Neuron (in vitro differentiated cells): ENCODE results near the gene EVX1.

Experiments used
- H2AFZ ChIP-seq: one replicate; pipeline ENCODE4 v1.6.1; 2013; ENCODE audit warnings: low read depth, mild to moderate bottlenecking, inconsistent platforms, low read length, moderate library complexity
- H3K27me3 ChIP-seq: one replicate; pipeline ENCODE4 v1.6.1; 2013; ENCODE audit warnings: low read length; ENCODE audit not compliant: insufficient read depth
- H3K36me3 ChIP-seq: one replicate; pipeline ENCODE4 v1.6.1; 2013; ENCODE audit warnings: low read length; ENCODE audit not compliant: insufficient read depth
- H3K4me1 ChIP-seq: one replicate; pipeline ENCODE4 v1.6.1; 2013; ENCODE audit warnings: low read length; ENCODE audit not compliant: insufficient read depth
- H3K4me3 ChIP-seq: 2 replicates; pipeline ENCODE4 v1.5.1; 2013; ENCODE audit warnings: mild to moderate bottlenecking, low read length, moderate library complexity
- H3K9me3 ChIP-seq: one replicate; pipeline ENCODE4 v1.6.1; 2013; ENCODE audit warnings: low read length

Gene EVX1

GRCh38 chr7:27201580-27202017, 41.0 kb upstream of the EVX1 start:
- Histone ChIP-seq H3K27me3 (peaks cover 90% of the 10 kb centered on the region), H3K4me3 (no peak overlapping the region), H3K9me3 (no peaks in the 10 kb centered on the region), H3K36me3 (no peaks in the 10 kb centered on the region), H3K4me1 (no peaks in the 10 kb centered on the region), H2AFZ (no peak overlapping the region)

DNA sequence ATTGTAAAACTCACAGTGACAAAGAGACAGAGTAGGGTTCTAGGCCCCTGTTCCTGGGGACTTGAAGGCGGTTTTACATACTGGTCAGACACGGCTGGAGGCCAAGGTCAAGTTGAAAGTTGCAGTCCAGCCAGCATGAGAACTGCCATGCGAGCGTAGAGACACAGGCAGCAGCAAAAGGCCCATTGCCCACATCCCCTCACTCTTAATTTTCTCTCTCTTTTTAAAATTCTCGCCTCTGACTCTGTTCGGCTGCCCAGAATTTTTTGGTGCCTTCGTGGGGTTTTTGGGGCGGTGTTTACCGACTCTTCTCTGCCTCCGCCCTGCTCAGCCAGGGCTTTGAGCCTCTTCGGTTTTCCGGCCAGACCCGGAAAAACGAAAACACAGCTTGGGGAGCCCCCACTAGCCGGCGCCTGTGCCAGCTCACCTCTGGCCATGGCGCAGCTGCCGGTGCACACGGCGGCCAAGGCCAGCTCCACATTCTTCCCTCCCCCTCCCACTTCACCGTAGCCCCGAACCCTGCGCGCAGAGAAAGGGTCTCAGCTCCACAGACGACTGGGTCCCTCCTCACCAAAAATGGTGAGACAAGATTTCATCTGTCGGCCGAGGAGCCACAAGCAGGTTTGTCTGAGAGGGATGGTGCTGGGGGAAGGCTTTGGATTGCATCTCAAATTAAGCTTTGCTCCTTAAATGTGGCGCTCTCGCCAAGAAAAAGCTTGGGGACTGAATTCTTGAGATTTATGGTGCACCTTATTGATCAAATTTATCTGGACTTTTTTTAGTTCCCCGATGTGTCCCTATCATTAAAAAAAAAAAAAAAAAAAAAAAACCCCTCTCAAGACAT, 40.4 kb upstream of the EVX1 start:
- H3K27me3 ChIP-seq: peaks cover 92% of the 10 kb centered on the region

DNA sequence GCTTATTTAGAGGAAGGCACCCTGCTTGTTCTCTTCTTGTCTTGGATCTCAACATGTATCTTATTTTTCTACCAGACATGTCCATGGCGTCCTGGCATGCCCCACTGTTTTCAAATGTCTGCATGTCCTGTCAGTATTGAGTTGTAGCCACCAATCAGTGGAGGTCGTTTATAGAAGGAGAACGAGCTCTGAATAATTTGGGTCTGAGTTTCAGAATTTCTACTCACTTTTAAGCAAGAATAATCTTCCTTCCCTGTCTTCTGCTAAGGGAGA, 39.8 kb upstream of the EVX1 start:
- Histone ChIP-seq H3K27me3 (peaks cover 92% of the 10 kb centered on the region), H3K36me3 (no peaks in the 10 kb centered on the region), H3K4me3 (no peak overlapping the region), H2AFZ (no peak overlapping the region), H3K4me1 (no peaks in the 10 kb centered on the region), H3K9me3 (no peaks in the 10 kb centered on the region)

More for the DNA sequence above, 40.4 kb upstream of the EVX1 start:
- Histone ChIP-seq H3K36me3 (no peaks in the 10 kb centered on the region), H3K4me1 (no peaks in the 10 kb centered on the region), H2AFZ (no peak overlapping the region), H3K9me3 (no peaks in the 10 kb centered on the region), H3K4me3 (no peak overlapping the region)

- H3K4me3 ChIP-seq: no peak overlapping the region
- no peak overlapping the region for H2AFZ ChIP-seq
- no peaks in the 10 kb centered on the region for H3K4me1 ChIP-seq
- H3K9me3 ChIP-seq: no peaks in the 10 kb centered on the region
- H3K27me3 ChIP-seq: peaks cover 92% of the 10 kb centered on the region
- no peaks in the 10 kb centered on the region for H3K36me3 ChIP-seq
Observed at GRCh38 chr7:27203365-27203953, 39.1 kb upstream of the EVX1 start.

DNA sequence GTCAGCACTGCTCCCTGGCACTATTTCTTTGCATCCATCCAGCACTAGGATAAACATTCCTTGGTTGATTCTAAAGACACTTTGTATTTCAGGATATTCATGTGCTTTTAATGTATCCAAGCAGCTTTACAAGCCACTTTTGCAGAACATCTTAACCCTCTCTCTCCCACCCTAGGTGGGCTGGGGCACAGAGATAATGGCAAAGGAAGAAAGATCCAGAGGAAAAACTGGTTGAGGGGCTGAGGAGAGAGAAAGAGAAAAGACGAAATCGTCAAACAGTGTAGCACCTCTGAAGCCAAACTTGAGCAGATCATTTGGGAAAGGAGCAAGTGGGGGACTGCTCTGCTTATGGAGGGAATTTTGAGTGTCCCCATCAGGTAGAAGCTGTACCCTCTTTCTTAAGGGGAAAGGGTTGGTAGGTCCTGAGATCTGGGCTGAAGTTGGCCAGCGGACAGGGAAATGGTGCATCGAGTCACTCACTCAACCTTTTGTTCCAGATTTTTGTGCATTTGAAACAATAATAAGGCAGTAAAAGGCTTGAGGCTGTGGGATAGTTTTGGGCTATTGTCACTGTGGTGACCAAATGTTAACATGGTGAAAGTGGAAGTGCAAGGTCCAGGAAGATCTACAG, 38.5 kb upstream of the EVX1 start:
- no peaks in the 10 kb centered on the region for H3K9me3 ChIP-seq
- H3K27me3 ChIP-seq: peaks cover 92% of the 10 kb centered on the region
- no peak overlapping the region for H2AFZ ChIP-seq
- H3K4me3 ChIP-seq: no peak overlapping the region
- H3K4me1 ChIP-seq: no peaks in the 10 kb centered on the region
- H3K36me3 ChIP-seq: no peaks in the 10 kb centered on the region

GRCh38 chr7:27204851-27205322, 37.7 kb upstream of the EVX1 start:
- Histone ChIP-seq H3K4me1 (no peaks in the 10 kb centered on the region), H3K9me3 (no peaks in the 10 kb centered on the region), H2AFZ (no peak overlapping the region), H3K4me3 (no peak overlapping the region), H3K36me3 (no peaks in the 10 kb centered on the region), H3K27me3 (peaks cover 96% of the 10 kb centered on the region)

- H3K9me3 ChIP-seq: no peaks in the 10 kb centered on the region
- no peaks in the 10 kb centered on the region for H3K4me1 ChIP-seq
- H2AFZ ChIP-seq: no peak overlapping the region
- peaks cover 96% of the 10 kb centered on the region for H3K27me3 ChIP-seq
- no peak overlapping the region for H3K4me3 ChIP-seq
- H3K36me3 ChIP-seq: no peaks in the 10 kb centered on the region
Observed at GRCh38 chr7:27205325-27206280, 37.0 kb upstream of the EVX1 start.

- no peaks in the 10 kb centered on the region for H3K4me1 ChIP-seq
- H3K9me3 ChIP-seq: no peaks in the 10 kb centered on the region
- H3K27me3 ChIP-seq: peaks cover 96% of the 10 kb centered on the region
- no peak overlapping the region for H2AFZ ChIP-seq
- H3K4me3 ChIP-seq: no peak overlapping the region
- no peaks in the 10 kb centered on the region for H3K36me3 ChIP-seq
Observed at GRCh38 chr7:27207348-27207985, 35.1 kb upstream of the EVX1 start.

GRCh38 chr7:27208998-27209397, 33.6 kb upstream of the EVX1 start:
- H3K9me3 ChIP-seq: no peaks in the 10 kb centered on the region
- peaks cover 97% of the 10 kb centered on the region for H3K27me3 ChIP-seq
- no peaks in the 10 kb centered on the region for H3K4me1 ChIP-seq
- H3K36me3 ChIP-seq: no peaks in the 10 kb centered on the region
- H3K4me3 ChIP-seq: no peak overlapping the region
- no peak overlapping the region for H2AFZ ChIP-seq

- Histone ChIP-seq H3K4me1 (no peaks in the 10 kb centered on the region), H3K4me3 (no peak overlapping the region), H3K36me3 (no peaks in the 10 kb centered on the region), H2AFZ (no peak overlapping the region), H3K27me3 (peaks cover 97% of the 10 kb centered on the region), H3K9me3 (no peaks in the 10 kb centered on the region)
Observed at GRCh38 chr7:27209933-27210440, 32.6 kb upstream of the EVX1 start.

GRCh38 chr7:27210441-27211083, 32.0 kb upstream of the EVX1 start:
- no peak overlapping the region for H3K4me3 ChIP-seq
- H2AFZ ChIP-seq: no peak overlapping the region
- H3K4me1 ChIP-seq: no peaks in the 10 kb centered on the region
- peaks cover 97% of the 10 kb centered on the region for H3K27me3 ChIP-seq
- H3K36me3 ChIP-seq: no peaks in the 10 kb centered on the region
- no peaks in the 10 kb centered on the region for H3K9me3 ChIP-seq

DNA sequence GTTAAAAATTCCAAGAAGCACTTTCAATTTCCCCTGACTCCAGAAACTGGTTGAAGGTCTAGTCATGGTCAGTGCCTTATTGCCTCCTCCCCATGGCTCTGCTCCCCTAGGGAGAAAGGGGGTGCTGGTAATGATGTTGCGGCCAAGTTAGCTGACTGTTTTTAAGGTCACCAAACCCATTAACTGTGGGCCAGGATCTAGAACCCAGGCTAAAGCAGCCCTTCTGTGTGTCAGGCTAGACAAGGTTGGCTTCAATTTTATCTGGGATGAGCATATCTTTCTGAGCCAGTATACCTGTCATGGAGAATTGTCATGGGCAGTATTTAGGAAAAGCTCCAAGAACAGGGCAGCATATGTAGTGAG, 31.5 kb upstream of the EVX1 start:
- H2AFZ ChIP-seq: no peak overlapping the region
- no peaks in the 10 kb centered on the region for H3K36me3 ChIP-seq
- H3K9me3 ChIP-seq: no peaks in the 10 kb centered on the region
- no peak overlapping the region for H3K4me3 ChIP-seq
- H3K27me3 ChIP-seq: peaks cover 97% of the 10 kb centered on the region
- H3K4me1 ChIP-seq: no peaks in the 10 kb centered on the region
